OCI-LY3 (cell line): ENCODE data around the gene IL1RAPL1.

Experiments
- H2AFZ ChIP-seq: fragments of 200-600, 300-600 bp; shearing (Covaris generic); 2 replicates; pipeline ENCODE4 v1.6.0; 2014; ENCODE audit warnings: antibody characterized with exemption, low read depth, low read length
- H3K27ac ChIP-seq: fragments of 200-600, 300-600 bp; sonication (generic); 2 replicates; pipeline ENCODE4 v1.5.1; 2014; ENCODE audit warnings: mild to moderate bottlenecking, low read length, moderate library complexity, mixed read lengths
- H3K27me3 ChIP-seq: fragments of 200-600, 300-600 bp; sonication (generic); 2 replicates; pipeline ENCODE4 v1.6.1; 2014; ENCODE audit warnings: low read depth, low read length, mixed read lengths
- H3K36me3 ChIP-seq: fragments of 200-600, 300-600 bp; sonication (generic); replicated peaks from 2 replicates; pipeline ENCODE3; 2014; ENCODE audit warnings: low read depth, low read length, mixed read lengths
- H3K4me1 ChIP-seq: fragments of 300-600, 200-600 bp; sonication (generic); 2 replicates; pipeline ENCODE4 v1.6.1; 2014; ENCODE audit warnings: low read length, mixed read lengths
- H3K4me2 ChIP-seq: fragments of 200-600, 300-600 bp; sonication (generic); 2 replicates; pipeline ENCODE4 v1.6.1; 2014; ENCODE audit warnings: low read length, mixed read lengths
- H3K4me3 ChIP-seq: fragments of 300-600, 200-600 bp; sonication (generic); 2 replicates; pipeline ENCODE4 v1.5.1; 2014; ENCODE audit warnings: antibody characterized with exemption, mild to moderate bottlenecking, low read length, moderate library complexity
- H3K79me2 ChIP-seq: fragments of 300-600, 200-600 bp; shearing (Covaris generic); 2 replicates; pipeline ENCODE4 v1.6.1; 2014; ENCODE audit warnings: mild to moderate bottlenecking, low read length, mixed read lengths
- H3K9ac ChIP-seq: fragments of 300-600, 200-600 bp; shearing (Covaris generic); 2 replicates; pipeline ENCODE4 v1.6.0; 2014; ENCODE audit warnings: mild to moderate bottlenecking, low read length, moderate library complexity
- H3K9me3 ChIP-seq: fragments of 200-600, 300-600 bp; shearing (Covaris generic); 2 replicates; pipeline ENCODE4 v1.6.1; 2014; ENCODE audit warnings: low read length, mixed read lengths; ENCODE audit not compliant: insufficient read depth
- H4K20me1 ChIP-seq: fragments of 200-600, 300-600 bp; sonication (generic); 2 replicates; pipeline ENCODE4 v1.6.1; 2016; ENCODE audit warnings: low read length, mixed read lengths; ENCODE audit not compliant: insufficient read depth
- CTCF ChIP-seq: fragments of 200-600, 300-600 bp; sonication (generic); IDR thresholded peaks from 2 replicates; pipeline ENCODE4 v1.5.1; 2014; ENCODE audit warnings: antibody characterized with exemption, low read length, low read depth
- EZH2phosphoT487 ChIP-seq: fragments of 200-600 bp; shearing (Covaris generic); IDR thresholded peaks from 2 replicates; pipeline ENCODE4 v1.6.1; 2018; ENCODE audit warnings: antibody characterized with exemption, mixed run types, low read depth

The IL1RAPL1 gene

DNA sequence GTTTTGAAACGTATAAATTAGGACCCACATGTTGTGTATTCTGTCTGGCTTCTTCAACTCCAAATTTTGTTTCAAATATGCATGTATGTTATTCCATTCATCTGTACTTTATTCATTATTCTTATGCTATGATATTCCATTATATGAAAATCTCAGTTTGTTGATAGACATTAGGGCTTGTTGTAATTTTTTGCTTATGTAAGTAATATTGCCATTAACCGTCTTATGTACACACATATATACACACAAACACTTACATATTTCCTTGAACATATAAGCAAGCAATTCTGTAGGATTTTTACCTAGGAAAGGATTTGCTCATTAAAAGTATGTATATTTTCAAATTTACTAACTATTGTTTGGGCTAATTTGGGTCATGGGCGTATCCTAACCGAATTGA lies 820.1 kb downstream of the IL1RAPL1 start:
- Histone ChIP-seq H3K9me3 (no peaks in the 10 kb centered on the region), H3K36me3 (no peaks in the 10 kb centered on the region), H3K9ac (no peak overlapping the region), H3K79me2 (no peaks in the 10 kb centered on the region), H4K20me1 (no peaks in the 10 kb centered on the region), H3K27ac (no peak overlapping the region), H3K4me2 (no peak overlapping the region), H3K4me1 (no peaks in the 10 kb centered on the region), H3K4me3 (no peak overlapping the region), H2AFZ (no peak overlapping the region), H3K27me3 (no peaks in the 10 kb centered on the region)
- TF ChIP-seq CTCF (no peak), EZH2phosphoT487 (no peak)

DNA sequence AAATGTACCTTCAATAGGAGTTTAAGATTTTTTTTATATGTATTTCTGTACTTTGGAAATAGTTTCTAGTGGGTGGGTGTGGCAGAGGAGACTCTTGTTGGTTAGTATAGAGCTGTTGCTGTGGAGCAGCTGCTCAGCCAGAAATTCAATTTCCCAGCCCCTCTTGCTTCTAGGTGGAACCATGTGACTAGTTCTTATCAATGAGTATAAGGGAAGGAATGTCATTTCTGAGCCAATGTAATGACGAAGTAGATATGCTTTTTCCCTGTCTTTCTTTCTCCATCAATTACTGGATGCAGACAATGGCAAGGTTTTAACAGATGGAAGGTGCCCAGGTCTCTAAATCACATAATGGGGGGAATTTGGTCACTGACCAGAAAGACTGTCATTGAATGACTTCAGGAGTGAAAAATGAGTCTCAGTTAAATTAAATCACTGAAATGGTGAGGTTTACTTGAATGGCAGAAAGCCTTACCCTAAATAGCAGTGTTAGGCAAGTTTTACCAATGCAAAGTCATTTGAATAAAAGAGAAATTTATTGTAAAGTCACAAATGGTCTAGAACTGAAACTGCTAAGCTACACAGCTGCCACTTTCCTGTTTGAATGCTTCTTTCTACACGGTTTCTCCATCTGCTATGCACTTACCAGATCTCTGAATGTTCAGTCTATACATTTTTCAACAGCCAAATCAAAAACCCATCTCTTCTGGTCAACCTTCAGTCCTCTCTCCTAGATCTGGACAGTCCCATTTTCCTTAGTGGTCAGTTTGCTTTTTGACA lies 832.7 kb downstream of the IL1RAPL1 start:
- no peaks in the 10 kb centered on the region for H3K27me3 ChIP-seq
- H3K4me3 ChIP-seq = no peak overlapping the region
- no peak overlapping the region for H3K27ac ChIP-seq
- H2AFZ ChIP-seq = no peak overlapping the region
- H4K20me1 ChIP-seq = no peaks in the 10 kb centered on the region
- H3K4me1 ChIP-seq = 0 out of 2 replicates have a peak, but pooled peaks cover 3% of the 10 kb centered on the region
- no peak overlapping the region for H3K4me2 ChIP-seq
- H3K79me2 ChIP-seq = no peaks in the 10 kb centered on the region
- TF ChIP-seq EZH2phosphoT487 = no peak
- no peak for TF ChIP-seq CTCF
- no peaks in the 10 kb centered on the region for H3K36me3 ChIP-seq
- no peak overlapping the region for H3K9ac ChIP-seq
- no peaks in the 10 kb centered on the region for H3K9me3 ChIP-seq

- no peaks in the 10 kb centered on the region for H3K36me3 ChIP-seq
- no peak overlapping the region for H3K27ac ChIP-seq
- H4K20me1 ChIP-seq = no peaks in the 10 kb centered on the region
- no peak overlapping the region for H3K4me2 ChIP-seq
- TF ChIP-seq EZH2phosphoT487 = no peak
- no peak for TF ChIP-seq CTCF
- H3K4me3 ChIP-seq = no peak overlapping the region
- H3K9ac ChIP-seq = no peak overlapping the region
- H3K4me1 ChIP-seq = 0 out of 2 replicates have a peak, but pooled peaks cover 3% of the 10 kb centered on the region
- no peaks in the 10 kb centered on the region for H3K79me2 ChIP-seq
- H2AFZ ChIP-seq = no peak overlapping the region
- no peaks in the 10 kb centered on the region for H3K27me3 ChIP-seq
- H3K9me3 ChIP-seq = no peaks in the 10 kb centered on the region
Measured at GRCh38 chrX:29422034-29422433, 834.8 kb downstream of the IL1RAPL1 start.

DNA sequence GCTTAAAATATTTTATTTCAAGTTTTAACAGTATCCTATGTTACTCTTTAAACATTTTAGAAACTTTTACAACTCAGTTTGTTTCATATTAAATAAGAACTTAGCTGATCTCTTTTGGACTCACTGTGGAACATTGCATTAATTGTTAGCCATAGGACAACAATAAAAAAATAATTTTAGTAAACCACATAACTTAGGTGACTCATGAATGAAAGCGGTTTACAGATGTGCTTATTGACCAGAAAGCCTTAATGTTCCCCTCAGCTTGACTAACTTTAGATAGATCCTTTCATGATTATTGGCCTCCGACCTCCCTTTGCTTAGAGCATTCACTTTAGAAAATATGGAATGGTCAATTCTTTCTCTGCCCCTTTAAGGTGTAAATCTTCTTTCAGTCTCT lies 844.6 kb downstream of the IL1RAPL1 start:
- Histone ChIP-seq H3K27ac (no peak overlapping the region), H3K4me1 (no peaks in the 10 kb centered on the region), H4K20me1 (no peaks in the 10 kb centered on the region), H3K27me3 (no peaks in the 10 kb centered on the region), H3K79me2 (no peaks in the 10 kb centered on the region), H3K36me3 (no peaks in the 10 kb centered on the region), H2AFZ (no peak overlapping the region), H3K9ac (no peak overlapping the region), H3K4me2 (no peak overlapping the region), H3K9me3 (no peaks in the 10 kb centered on the region), H3K4me3 (no peak overlapping the region)
- TF ChIP-seq EZH2phosphoT487 (no peak), CTCF (no peak)
